Neural cell (in vitro differentiated cells): ENCODE data around the gene DGKQ. TPM values are rescaled to one million over a fixed set of nuclear protein-coding genes. Genes with fewer than 3 reads are reported as not detected.

Experiments used
- H2AFZ ChIP-seq: fragments of 200-600, 300-800 bp; sonication (generic), shearing (Covaris generic); 2 replicates; pipeline ENCODE4 v1.6.0; 2014; ENCODE audit warnings: low read depth, mild to moderate bottlenecking, antibody characterized with exemption, low read length, moderate library complexity
- H3F3A ChIP-seq: fragments of 200-600 bp; shearing (Covaris generic); 2 replicates; pipeline ENCODE4 v1.6.1; 2016; ENCODE audit warnings: mild to moderate bottlenecking, moderate library complexity, mixed read lengths, antibody characterized with exemption, low read length; ENCODE audit not compliant: insufficient read depth, poor library complexity, severe bottlenecking
- H3K27ac ChIP-seq: fragments of 200-600, 300-800 bp; sonication (generic), shearing (Covaris generic); 2 replicates; pipeline ENCODE4 v1.5.1; 2014; ENCODE audit warnings: mild to moderate bottlenecking, low read length, moderate library complexity
- H3K27me3 ChIP-seq: fragments of 300-800, 200-600 bp; sonication (generic), shearing (Covaris generic); 2 replicates; pipeline ENCODE4 v1.6.0; 2014; ENCODE audit warnings: mild to moderate bottlenecking, low read depth, low read length, moderate library complexity; ENCODE audit not compliant: insufficient read depth
- H3K36me3 ChIP-seq: fragments of 300-800, 200-600 bp; sonication (generic), shearing (Covaris generic); 2 replicates; pipeline ENCODE4 v1.5.1; 2014; ENCODE audit warnings: mild to moderate bottlenecking, antibody characterized with exemption, low read length, moderate library complexity; ENCODE audit not compliant: insufficient read depth
- H3K4me2 ChIP-seq: fragments of 300-800, 200-600 bp; sonication (generic), shearing (Covaris generic); 2 replicates; pipeline ENCODE4 v1.6.0; 2014; ENCODE audit warnings: mild to moderate bottlenecking, low read length
- H3K4me3 ChIP-seq: fragments of 300-800, 200-600 bp; sonication (generic), shearing (Covaris generic); 2 replicates; pipeline ENCODE4 v1.5.1; 2014; ENCODE audit warnings: mild to moderate bottlenecking, low read length, moderate library complexity
- H3K79me2 ChIP-seq: fragments of 200-600 bp; shearing (Covaris generic); replicated peaks from 2 replicates; pipeline ENCODE4 v1.6.0; 2014; ENCODE audit warnings: mild to moderate bottlenecking, low read length, moderate library complexity; ENCODE audit not compliant: insufficient read depth
- H3K9ac ChIP-seq: fragments of 300-800, 200-600 bp; sonication (generic), shearing (Covaris generic); 2 replicates; pipeline ENCODE4 v1.6.1; 2016; ENCODE audit warnings: mild to moderate bottlenecking, low read length, mixed read lengths
- H3K9me2 ChIP-seq: fragments of 200-600 bp; shearing (Covaris generic); 2 replicates; pipeline ENCODE4 v1.6.1; 2016; ENCODE audit warnings: mild to moderate bottlenecking, low read length, mixed read lengths; ENCODE audit not compliant: insufficient read depth
- H3K9me3 ChIP-seq: fragments of 200-600, 300-800 bp; sonication (generic), shearing (Covaris generic); 2 replicates; pipeline ENCODE4 v1.6.1; 2016; ENCODE audit warnings: mild to moderate bottlenecking, mixed run types, low read length, moderate library complexity, mixed read lengths
- H4K20me1 ChIP-seq: fragments of 200-600 bp; shearing (Covaris generic); 2 replicates; pipeline ENCODE4 v1.6.1; 2016; ENCODE audit warnings: mild to moderate bottlenecking, mixed run types; ENCODE audit not compliant: insufficient read depth
- CTCF ChIP-seq: fragments of 450-650 bp; IDR thresholded peaks from 2 replicates; pipeline ENCODE4 v1.5.1; 2014; ENCODE audit warnings: antibody characterized with exemption, mild to moderate bottlenecking, moderate library complexity; ENCODE audit not compliant: poor library complexity, severe bottlenecking
- EP300 ChIP-seq: fragments of 450-650 bp; conservative IDR thresholded peaks from 2 replicates; pipeline ENCODE4 v1.6.1; 2014; ENCODE audit warnings: antibody characterized with exemption, mild to moderate bottlenecking, moderate library complexity; ENCODE audit not compliant: poor library complexity, severe bottlenecking
- EZH2 ChIP-seq: fragments of 200-600, 300-800 bp; shearing (Covaris generic), sonication (generic); IDR thresholded peaks from 2 replicates; pipeline ENCODE4 v1.6.1; 2014; ENCODE audit warnings: antibody characterized with exemption, low read length, borderline replicate concordance, mild to moderate bottlenecking; ENCODE audit not compliant: insufficient read depth, poor library complexity, severe bottlenecking
- MXI1 ChIP-seq: fragments of 450-650 bp; conservative IDR thresholded peaks from 2 replicates; pipeline ENCODE4 v1.6.1; 2014; ENCODE audit warnings: antibody characterized with exemption, mild to moderate bottlenecking; ENCODE audit not compliant: poor library complexity, severe bottlenecking
- POLR2AphosphoS5 ChIP-seq: IDR thresholded peaks from 2 replicates; pipeline ENCODE4 v1.6.1; 2012
- RAD21 ChIP-seq: fragments of 450-650 bp; conservative IDR thresholded peaks from 2 replicates; pipeline ENCODE4 v1.6.1; 2014; ENCODE audit warnings: antibody characterized with exemption, mild to moderate bottlenecking, moderate library complexity
- REST ChIP-seq: IDR thresholded peaks from 2 replicates; pipeline ENCODE4 v1.6.1; 2012; ENCODE audit warnings: borderline replicate concordance
- SMC3 ChIP-seq: fragments of 450-650 bp; conservative IDR thresholded peaks from 2 replicates; pipeline ENCODE4 v1.6.1; 2014; ENCODE audit warnings: antibody characterized with exemption, mild to moderate bottlenecking, moderate library complexity; ENCODE audit not compliant: poor library complexity
- TAF1 ChIP-seq: IDR thresholded peaks from 2 replicates; pipeline ENCODE4 v1.6.1; 2012; ENCODE audit warnings: low read depth
- polyA plus RNA-seq: library from polyadenylated mRNA; depleted of rRNA; stranded (reverse); fragments of >200 nt; gene quantifications from 2 replicates; pipeline ENCODE4 v1.2.3, GENCODE V29; 2014

Gene DGKQ
- polyA plus RNA-seq, 1 donor from 2014 or later: 32.4 TPM

DNA sequence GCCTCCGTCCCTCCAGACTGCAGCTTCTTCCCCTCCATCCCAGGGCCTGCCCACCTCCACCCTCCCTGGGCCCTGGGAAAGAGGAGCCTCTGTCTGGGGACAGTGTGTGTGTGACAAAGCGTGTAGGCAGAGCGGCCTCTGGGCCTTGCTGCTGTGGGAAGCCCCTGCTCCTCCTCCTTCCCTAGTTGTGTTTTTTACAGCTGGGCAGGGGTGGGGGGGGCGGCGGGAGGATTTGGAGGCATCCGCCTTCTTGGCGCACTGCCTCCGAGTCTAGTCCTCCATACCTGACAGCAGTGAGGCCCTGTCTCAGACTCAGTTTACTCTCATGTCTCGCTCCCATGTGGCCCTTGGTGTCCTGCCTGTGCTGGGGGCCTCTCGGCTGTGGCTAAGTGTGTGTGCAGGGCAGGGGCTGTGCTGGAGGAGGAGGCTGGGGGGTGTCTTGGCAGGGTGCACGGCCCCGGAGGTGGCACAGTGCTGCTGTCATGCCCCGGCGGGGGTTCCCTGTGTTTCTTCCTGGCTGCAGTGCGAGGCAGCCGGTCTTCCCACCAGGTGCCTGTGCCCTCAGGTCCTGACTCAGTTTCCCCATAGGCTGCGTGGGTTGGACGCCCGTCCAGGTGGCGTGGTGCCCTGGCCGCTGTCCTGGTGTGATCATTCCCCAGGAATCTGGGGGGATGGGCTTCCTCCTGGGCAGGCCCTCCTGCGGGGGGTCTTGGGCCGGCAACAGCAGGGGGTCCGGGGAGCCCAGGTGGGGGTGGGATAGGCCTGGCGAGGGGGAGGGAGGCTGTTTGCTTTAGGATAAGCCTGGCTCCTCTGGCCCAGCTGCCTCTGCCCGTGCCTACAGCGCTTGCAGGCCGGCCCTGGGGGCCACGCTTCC, 45.0 kb upstream of the DGKQ start:
- Histone ChIP-seq H3K9me2 (no peaks in the 10 kb centered on the region), H3K79me2 (peaks cover 4% of the 10 kb centered on the region), H3K27me3 (no peaks in the 10 kb centered on the region), H3K4me2 (no peak overlapping the region), H3K9ac (no peak overlapping the region), H3K27ac (no peak overlapping the region), H3K9me3 (no peaks in the 10 kb centered on the region), H2AFZ (no peak overlapping the region), H3K36me3 (no peaks in the 10 kb centered on the region), H3F3A (no peaks in the 10 kb centered on the region), H4K20me1 (no peaks in the 10 kb centered on the region), H3K4me3 (no peak overlapping the region)
- TF ChIP-seq TAF1: no peak

DNA sequence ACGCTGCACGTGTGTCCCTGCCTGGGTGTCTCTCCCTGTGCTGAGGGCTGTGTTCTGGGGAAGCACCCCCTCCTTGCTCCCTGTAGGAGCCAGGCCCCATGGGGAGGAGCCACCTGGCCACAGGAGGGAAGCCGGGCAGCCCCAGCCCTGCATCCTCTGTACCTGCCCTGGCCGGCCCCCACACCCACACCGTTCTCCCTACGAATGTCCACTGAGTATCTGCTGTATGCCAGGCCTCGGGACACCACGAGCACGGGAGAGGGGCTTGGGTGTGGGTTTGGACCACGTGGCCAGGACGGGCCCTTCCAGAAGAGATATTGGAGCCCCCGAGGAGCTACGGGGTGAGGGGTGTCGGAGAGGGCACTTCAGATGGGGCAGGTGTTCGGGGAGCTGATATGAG, 44.3 kb upstream of the DGKQ start:
- H3K9me2 ChIP-seq: no peaks in the 10 kb centered on the region
- no peaks in the 10 kb centered on the region for H3K27me3 ChIP-seq
- H3K9me3 ChIP-seq: no peaks in the 10 kb centered on the region
- no peak for TF ChIP-seq SMC3
- no peak for TF ChIP-seq CTCF
- TF ChIP-seq EP300: no peak
- TF ChIP-seq RAD21: no peak
- TF ChIP-seq POLR2AphosphoS5: no peak
- H3K4me3 ChIP-seq: no peak overlapping the region
- H3K27ac ChIP-seq: no peak overlapping the region
- H3K79me2 ChIP-seq: peaks cover 4% of the 10 kb centered on the region
- no peak overlapping the region for H2AFZ ChIP-seq
- no peak overlapping the region for H3K9ac ChIP-seq
- H4K20me1 ChIP-seq: no peaks in the 10 kb centered on the region
- no peaks in the 10 kb centered on the region for H3K36me3 ChIP-seq
- H3K4me2 ChIP-seq: no peak overlapping the region
- no peaks in the 10 kb centered on the region for H3F3A ChIP-seq

DNA sequence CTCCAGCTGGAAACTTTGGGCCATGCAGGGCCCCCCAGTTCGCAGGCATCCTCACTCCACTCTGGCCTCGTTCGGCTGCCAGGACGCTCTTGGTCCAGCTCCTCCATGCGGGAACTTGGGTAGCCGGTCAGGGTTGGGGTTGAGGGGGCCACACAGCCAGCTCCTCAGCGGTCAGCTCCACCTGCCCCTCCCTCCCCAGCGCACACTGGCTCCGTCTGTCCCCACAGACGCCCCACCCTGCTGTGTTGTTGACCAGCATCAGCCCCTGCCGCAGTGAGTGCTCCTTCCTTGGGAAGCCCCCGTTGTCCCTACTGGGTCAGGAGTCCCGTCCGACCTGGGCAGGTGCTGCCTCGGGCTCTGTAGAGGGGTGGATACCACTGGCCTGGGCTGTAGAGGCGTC, 43.8 kb upstream of the DGKQ start:
- Histone ChIP-seq H3K9me3 (no peaks in the 10 kb centered on the region), H3K27ac (no peak overlapping the region)

More for the DNA sequence above, 43.8 kb upstream of the DGKQ start:
- no peak for TF ChIP-seq RAD21
- TF ChIP-seq EZH2: no peak
- TF ChIP-seq EP300: no peak
- TF ChIP-seq REST: no peak
- no peak for TF ChIP-seq TAF1
- no peak for TF ChIP-seq SMC3
- no peak for TF ChIP-seq CTCF
- no peak for TF ChIP-seq MXI1
- TF ChIP-seq POLR2AphosphoS5: no peak
- no peak overlapping the region for H3K4me2 ChIP-seq
- H3K9ac ChIP-seq: no peak overlapping the region
- no peaks in the 10 kb centered on the region for H3K36me3 ChIP-seq
- peaks cover 4% of the 10 kb centered on the region for H3K79me2 ChIP-seq
- H3F3A ChIP-seq: no peaks in the 10 kb centered on the region
- no peaks in the 10 kb centered on the region for H3K9me2 ChIP-seq
- H4K20me1 ChIP-seq: no peaks in the 10 kb centered on the region
- no peak overlapping the region for H3K4me3 ChIP-seq
- H2AFZ ChIP-seq: no peak overlapping the region
- H3K27me3 ChIP-seq: peaks cover 2% of the 10 kb centered on the region
